GM12878 (cell line): ENCODE results near the gene CHD9. TPM values are rescaled to one million over a fixed set of nuclear protein-coding genes. Genes with fewer than 3 reads are reported as not detected.

ENCODE experiments used
- ATAC-seq: fragments of 200-7000 bp; cut with Tn5 transposase; 3 replicates; pipeline ENCODE4 v1.9.1; 2020; ENCODE audit warnings: mild to moderate bottlenecking, moderate library complexity
- BruUV-seq: library from RNA; stranded (reverse); fragments of 400-500 nt; replicated peaks from 2 replicates; lab custom pipeline; 2021; lab: Mats Ljungman, UMichigan
- CTCF ChIA-PET: fragments of 300-600 bp; sonication (Branson Sonifier 250); formaldehyde crosslinking; extraction: SDS; loops from one replicate; lab custom pipeline; 2021; ENCODE audit warnings: inconsistent platforms; lab: Yijun Ruan, JAX
- POLR2A ChIA-PET: fragments of 350-600 bp; formaldehyde crosslinking; extraction: SDS; loops from one replicate; lab custom pipeline; 2021; ENCODE audit warnings: inconsistent platforms; lab: Charles Lee
- RAD21 ChIA-PET: fragments of 300-600 bp; sonication (Branson Sonifier 250); formaldehyde crosslinking; loops from one replicate; lab custom pipeline; 2023; ENCODE audit warnings: antibody characterized with exemption; ENCODE audit not compliant: unreplicated experiment; lab: Charles Lee
- SMC1A ChIA-PET: fragments of 300-600 bp; sonication (Branson Sonifier 250); formaldehyde crosslinking; loops from one replicate; lab custom pipeline; 2023; ENCODE audit not compliant: unreplicated experiment, uncharacterized antibody; lab: Charles Lee
- DNase-seq: peaks from one replicate; pipeline ENCODE4 v3.0.0-alpha.2; 2011; ENCODE audit warnings: low read depth, low spot score
- FAIRE-seq: peaks from 3 replicates; lab custom pipeline; 2011; peaks lifted over from hg19 to GRCh38; lab: Jason Lieb, UNC
- H2AFZ ChIP-seq: 2 replicates; pipeline ENCODE4 v1.6.0; 2011; ENCODE audit warnings: low read depth, low read length, control low read depth; ENCODE audit not compliant: control insufficient read depth
- H3K27ac ChIP-seq: 2 replicates; pipeline ENCODE4 v1.5.1; 2011; ENCODE audit warnings: control low read depth; ENCODE audit not compliant: control insufficient read depth, insufficient read depth
- H3K27me3 ChIP-seq, 2 experiments: replicated peaks in 1 of 2; 2 replicates each; pipeline versions ENCODE4 v1.6.0 to v1.6.1; 2011; ENCODE audit warnings: low read length in 1 of 2; ENCODE audit not compliant: control insufficient read depth in 2 of 2, insufficient read depth in 2 of 2
- H3K36me3 ChIP-seq, 2 experiments: 2 replicates each; pipeline ENCODE4 v1.5.1; 2011; ENCODE audit warnings: low read length in 1 of 2; ENCODE audit not compliant: control insufficient read depth in 2 of 2, insufficient read depth in 2 of 2
- H3K4me1 ChIP-seq: 2 replicates; pipeline ENCODE4 v1.6.1; 2011; ENCODE audit warnings: mild to moderate bottlenecking, low read length, moderate library complexity, mixed read lengths; ENCODE audit not compliant: control insufficient read depth, insufficient read depth
- H3K4me2 ChIP-seq: 2 replicates; pipeline ENCODE4 v1.6.0; 2011; ENCODE audit warnings: control low read depth; ENCODE audit not compliant: control insufficient read depth, insufficient read depth
- H3K4me3 ChIP-seq: fragments of 200-600 bp; sonication (generic); 2 replicates; pipeline ENCODE4 v1.5.1; 2016
- H3K79me2 ChIP-seq: 2 replicates; pipeline ENCODE4 v1.6.0; 2011; ENCODE audit warnings: low read length; ENCODE audit not compliant: control insufficient read depth, insufficient read depth
- H3K9ac ChIP-seq: 2 replicates; pipeline ENCODE4 v1.8.0; 2011; ENCODE audit warnings: low read length, control low read depth, mixed read lengths; ENCODE audit not compliant: control insufficient read depth, insufficient read depth
- H3K9me3 ChIP-seq: replicated peaks from 3 replicates; pipeline ENCODE4 v1.5.1; 2011; ENCODE audit warnings: mild to moderate bottlenecking, low read length; ENCODE audit not compliant: control insufficient read depth, insufficient read depth
- H4K20me1 ChIP-seq: 2 replicates; pipeline ENCODE4 v1.6.0; 2011; ENCODE audit not compliant: control insufficient read depth, insufficient read depth
- ATF2 ChIP-seq: IDR thresholded peaks from 2 replicates; pipeline ENCODE4 v1.6.1; 2012; ENCODE audit warnings: low read length, inconsistent platforms
- BMI1 ChIP-seq: fragments of 450-650 bp; IDR thresholded peaks from 2 replicates; pipeline ENCODE4 v1.6.1; 2016; ENCODE audit warnings: mild to moderate bottlenecking, moderate library complexity, borderline replicate concordance
- BRCA1 ChIP-seq: IDR thresholded peaks from 2 replicates; pipeline ENCODE4 v1.6.1; 2011; ENCODE audit warnings: low read depth, low read length, improper control_type of control experiment
- LARP7 ChIP-seq: fragments of 450-650 bp; IDR thresholded peaks from 2 replicates; pipeline ENCODE4 v1.6.1; 2017; ENCODE audit warnings: mild to moderate bottlenecking
- MEF2B ChIP-seq: fragments of 450-650 bp; IDR thresholded peaks from 2 replicates; pipeline ENCODE4 v1.6.1; 2018; ENCODE audit warnings: mild to moderate bottlenecking, moderate library complexity; ENCODE audit not compliant: partially characterized antibody, poor library complexity, severe bottlenecking
- MTA3 ChIP-seq: IDR thresholded peaks from 2 replicates; pipeline ENCODE4 v1.6.1; 2012; ENCODE audit warnings: low read length, inconsistent platforms, borderline replicate concordance
- NFIC ChIP-seq: IDR thresholded peaks from 2 replicates; pipeline ENCODE4 v1.6.1; 2012; ENCODE audit warnings: low read depth, mild to moderate bottlenecking, inconsistent platforms, low read length, moderate library complexity
- NFYB ChIP-seq: IDR thresholded peaks from 2 replicates; pipeline ENCODE4 v1.6.1; 2011; ENCODE audit warnings: low read depth, mild to moderate bottlenecking, low read length, improper control_type of control experiment, moderate library complexity; ENCODE audit not compliant: insufficient read depth
- NR2C1 ChIP-seq: fragments of 450-650 bp; IDR thresholded peaks from 2 replicates; pipeline ENCODE4 v1.6.1; 2017; ENCODE audit warnings: antibody characterized with exemption, mild to moderate bottlenecking, moderate library complexity
- POLR2A ChIP-seq: IDR thresholded peaks from 2 replicates; pipeline ENCODE4 v1.6.1; 2011; ENCODE audit warnings: low read depth, mild to moderate bottlenecking, low read length
- USF1 ChIP-seq: IDR thresholded peaks from 2 replicates; pipeline ENCODE4 v1.6.1; 2011; ENCODE audit warnings: borderline replicate concordance, low read depth, mild to moderate bottlenecking, moderate library complexity, mixed read lengths, low read length; ENCODE audit not compliant: insufficient read depth; ENCODE audit errors: extremely low read length
- WGBS: methylation state at CpG from one replicate; pipeline ENCODE4 v1.1.6; 2016; ENCODE audit warnings: low lambda C conversion rate; ENCODE audit not compliant: insufficient replicate concordance, insufficient coverage; ENCODE audit errors: missing lambda C conversion rate; 5-methylcytosine and 5-hydroxymethylcytosine counted together
- in situ Hi-C: fragments of 300-500 bp; cut with MboI; formaldehyde crosslinking; loops from 9 replicates; pipeline ENCODE4 v1.14.3; 2018; ENCODE audit warnings: mixed read lengths
- intact Hi-C: fragments of 100-400 bp; cut with micrococcal nuclease; formaldehyde crosslinking; loops from one replicate; pipeline ENCODE4 v1.14.2; 2022; ENCODE audit not compliant: unreplicated experiment
- polyA plus RNA-seq, 11 experiments: library from polyadenylated mRNA; depleted of rRNA in 4 of 11; unstranded in 6 of 11; stranded (reverse) in 5 of 11; fragments of >200 nt; fragmentation: Nextera tagmentation in 4 of 11; fragmentation: Illumina TruSeq in 1 of 11; extraction: Ambion mirVana in 4 of 11; extraction: Trizol in 1 of 11; gene quantifications; 1 replicate in 1 of 11; 2 replicates in 10 of 11; pipeline versions ENCODE4 v1.2.1 to v1.2.3, GENCODE V29; 2011 to 2016; ENCODE audit warnings: inconsistent platforms in 2 of 11, missing spikeins in 2 of 11, low read depth in 1 of 11
- total RNA-seq, 4 experiments: library from RNA; depleted of rRNA in 3 of 4; stranded (reverse); fragments of >200 nt in 3 of 4; fragmentation: Illumina TruSeq in 1 of 4; extraction: Trizol in 1 of 4; gene quantifications; 2 replicates each; pipeline versions ENCODE4 v1.2.1 to v1.2.3, GENCODE V29; 2013 to 2021
- TF ChIP-seq, protein P1 (sequence below): fragments of 450-650 bp; IDR thresholded peaks from 2 replicates; pipeline ENCODE4 v1.6.1; 2017; ENCODE audit warnings: borderline replicate concordance
- TF ChIP-seq, protein P2 (sequence below): IDR thresholded peaks from 2 replicates; pipeline ENCODE4 v1.6.1; 2012; ENCODE audit warnings: low read depth, low read length, improper control_type of control experiment
- TF ChIP-seq, protein P3 (sequence below): fragments of 450-650 bp; conservative IDR thresholded peaks from 2 replicates; pipeline ENCODE4 v1.6.1; 2017; ENCODE audit warnings: mild to moderate bottlenecking, moderate library complexity
- TF ChIP-seq, protein P4 (sequence below): fragments of 150-350 bp; IDR thresholded peaks from 2 replicates; pipeline ENCODE4 v1.6.1; 2014; ENCODE audit warnings: mild to moderate bottlenecking, low read depth, low read length

The CHD9 gene
- total and polyA plus RNA-seq, 10 of the 15 experiments (the other 5 are each of a cell fraction or from before 2014, with no cell fraction given) = 29.2 to 95.7 (median 54.3) TPM

GRCh38 chr16:53235851-53236250 is 181.1 kb downstream of the CHD9 start (continued):
- TF ChIP-seq, protein P1, sequence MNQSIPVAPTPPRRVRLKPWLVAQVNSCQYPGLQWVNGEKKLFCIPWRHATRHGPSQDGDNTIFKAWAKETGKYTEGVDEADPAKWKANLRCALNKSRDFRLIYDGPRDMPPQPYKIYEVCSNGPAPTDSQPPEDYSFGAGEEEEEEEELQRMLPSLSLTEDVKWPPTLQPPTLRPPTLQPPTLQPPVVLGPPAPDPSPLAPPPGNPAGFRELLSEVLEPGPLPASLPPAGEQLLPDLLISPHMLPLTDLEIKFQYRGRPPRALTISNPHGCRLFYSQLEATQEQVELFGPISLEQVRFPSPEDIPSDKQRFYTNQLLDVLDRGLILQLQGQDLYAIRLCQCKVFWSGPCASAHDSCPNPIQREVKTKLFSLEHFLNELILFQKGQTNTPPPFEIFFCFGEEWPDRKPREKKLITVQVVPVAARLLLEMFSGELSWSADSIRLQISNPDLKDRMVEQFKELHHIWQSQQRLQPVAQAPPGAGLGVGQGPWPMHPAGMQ = no peak
- no peak for TF ChIP-seq ATF2
- TF ChIP-seq POLR2A = no peak
- no peak for TF ChIP-seq NR2C1
- TF ChIP-seq NFYB = no peak
- no peak for TF ChIP-seq MEF2B
- no peak for TF ChIP-seq MTA3
- no peak for TF ChIP-seq BRCA1
- TF ChIP-seq NFIC = no peak
- no peak for TF ChIP-seq BMI1

GRCh38 chr16:53249331-53249730 is 194.5 kb downstream of the CHD9 start:
- H3K36me3 ChIP-seq = peaks cover 3 to 30% of the 10 kb centered on the region in 2 experiments
- H3K9ac ChIP-seq = no peak overlapping the region
- ChIA-PET POLR2A (no interaction called here), SMC1A (interaction anchor here (1.5 kb wide), 1 partner anchor 11 kb away, joined by 5 read pairs; no protein-coding TSS in a partner anchor), CTCF (interaction anchor here (1.5 kb wide), 1 partner anchor 9 kb away, joined by 7 read pairs; no protein-coding TSS in a partner anchor), RAD21 (no interaction called here)
- DNase-seq (no peak), ATAC-seq (no peak), FAIRE-seq (no peak)
- H3K27ac ChIP-seq = no peak overlapping the region
- H3K4me2 ChIP-seq = no peak overlapping the region
- H3K9me3 ChIP-seq = peaks cover 2% of the 10 kb centered on the region; the same call in 1 of the 3 replicates
- intact Hi-C loops (no loop called here), in situ Hi-C loops (no loop called here)
- no peaks in the 10 kb centered on the region for H3K4me1 ChIP-seq
- no peaks in the 10 kb centered on the region for H3K79me2 ChIP-seq
- H2AFZ ChIP-seq = no peak overlapping the region
- WGBS = 46% methylated on average over 1 of the region's 1 CpG
- H4K20me1 ChIP-seq = no peaks in the 10 kb centered on the region
- BruUV-seq = no TSS peak
- H3K4me3 ChIP-seq = no peak overlapping the region
- no peaks in the 10 kb centered on the region for H3K27me3 ChIP-seq
- TF ChIP-seq, protein P2, sequence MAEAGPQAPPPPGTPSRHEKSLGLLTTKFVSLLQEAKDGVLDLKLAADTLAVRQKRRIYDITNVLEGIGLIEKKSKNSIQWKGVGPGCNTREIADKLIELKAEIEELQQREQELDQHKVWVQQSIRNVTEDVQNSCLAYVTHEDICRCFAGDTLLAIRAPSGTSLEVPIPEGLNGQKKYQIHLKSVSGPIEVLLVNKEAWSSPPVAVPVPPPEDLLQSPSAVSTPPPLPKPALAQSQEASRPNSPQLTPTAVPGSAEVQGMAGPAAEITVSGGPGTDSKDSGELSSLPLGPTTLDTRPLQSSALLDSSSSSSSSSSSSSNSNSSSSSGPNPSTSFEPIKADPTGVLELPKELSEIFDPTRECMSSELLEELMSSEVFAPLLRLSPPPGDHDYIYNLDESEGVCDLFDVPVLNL = no peak
- TF ChIP-seq USF1 (no peak), POLR2A (no peak), LARP7 (no peak)
- TF ChIP-seq, protein P3, sequence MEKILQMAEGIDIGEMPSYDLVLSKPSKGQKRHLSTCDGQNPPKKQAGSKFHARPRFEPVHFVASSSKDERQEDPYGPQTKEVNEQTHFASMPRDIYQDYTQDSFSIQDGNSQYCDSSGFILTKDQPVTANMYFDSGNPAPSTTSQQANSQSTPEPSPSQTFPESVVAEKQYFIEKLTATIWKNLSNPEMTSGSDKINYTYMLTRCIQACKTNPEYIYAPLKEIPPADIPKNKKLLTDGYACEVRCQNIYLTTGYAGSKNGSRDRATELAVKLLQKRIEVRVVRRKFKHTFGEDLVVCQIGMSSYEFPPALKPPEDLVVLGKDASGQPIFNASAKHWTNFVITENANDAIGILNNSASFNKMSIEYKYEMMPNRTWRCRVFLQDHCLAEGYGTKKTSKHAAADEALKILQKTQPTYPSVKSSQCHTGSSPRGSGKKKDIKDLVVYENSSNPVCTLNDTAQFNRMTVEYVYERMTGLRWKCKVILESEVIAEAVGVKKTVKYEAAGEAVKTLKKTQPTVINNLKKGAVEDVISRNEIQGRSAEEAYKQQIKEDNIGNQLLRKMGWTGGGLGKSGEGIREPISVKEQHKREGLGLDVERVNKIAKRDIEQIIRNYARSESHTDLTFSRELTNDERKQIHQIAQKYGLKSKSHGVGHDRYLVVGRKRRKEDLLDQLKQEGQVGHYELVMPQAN = no peak
- TF ChIP-seq, protein P4, sequence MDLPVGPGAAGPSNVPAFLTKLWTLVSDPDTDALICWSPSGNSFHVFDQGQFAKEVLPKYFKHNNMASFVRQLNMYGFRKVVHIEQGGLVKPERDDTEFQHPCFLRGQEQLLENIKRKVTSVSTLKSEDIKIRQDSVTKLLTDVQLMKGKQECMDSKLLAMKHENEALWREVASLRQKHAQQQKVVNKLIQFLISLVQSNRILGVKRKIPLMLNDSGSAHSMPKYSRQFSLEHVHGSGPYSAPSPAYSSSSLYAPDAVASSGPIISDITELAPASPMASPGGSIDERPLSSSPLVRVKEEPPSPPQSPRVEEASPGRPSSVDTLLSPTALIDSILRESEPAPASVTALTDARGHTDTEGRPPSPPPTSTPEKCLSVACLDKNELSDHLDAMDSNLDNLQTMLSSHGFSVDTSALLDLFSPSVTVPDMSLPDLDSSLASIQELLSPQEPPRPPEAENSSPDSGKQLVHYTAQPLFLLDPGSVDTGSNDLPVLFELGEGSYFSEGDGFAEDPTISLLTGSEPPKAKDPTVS = no peak
